Heart right ventricle (tissue), 16 donors: Measurements from ENCODE around the gene DFFB. TPM values are rescaled to one million over a fixed set of nuclear protein-coding genes. Genes with fewer than 3 reads are reported as not detected.

Experiments
- ATAC-seq, 8 donors: fragments of 200-7000 bp; cut with Tn5 transposase; one replicate each; pipeline ENCODE4 v1.9.1; 2020; ENCODE audit warnings: mild to moderate bottlenecking in 8 of 8, moderate library complexity in 8 of 8, moderate number of reproducible peaks in 1 of 8
- DNase-seq, 2 donors: peaks; one replicate each; pipeline ENCODE4 v3.0.0-alpha.2; 2020
- H3K27ac ChIP-seq, 10 donors: fragments of 200-600 bp; sonication (generic) in 2 of 10; one replicate each; pipeline versions ENCODE4 v1.5.0 to v1.8.0; 2020 to 2022; ENCODE audit warnings: mild to moderate bottlenecking in 3 of 10
- H3K27me3 ChIP-seq, 7 donors: fragments of 200-600 bp; one replicate each; pipeline ENCODE4 v1.8.0; 2021 to 2022; ENCODE audit warnings: mild to moderate bottlenecking in 2 of 7
- H3K36me3 ChIP-seq, 9 donors: fragments of 200-600 bp; sonication (generic) in 1 of 9; one replicate each; pipeline versions ENCODE4 v1.5.0 to v1.8.0; 2020 to 2022; ENCODE audit warnings: mild to moderate bottlenecking in 2 of 9
- H3K4me1 ChIP-seq, 9 donors: fragments of 200-600 bp; sonication (generic) in 1 of 9; one replicate each; pipeline versions ENCODE4 v1.5.0 to v1.8.0; 2020 to 2022; ENCODE audit warnings: mild to moderate bottlenecking in 4 of 9
- H3K4me3 ChIP-seq, 10 donors: fragments of 200-600 bp; sonication (generic) in 2 of 10; one replicate each; pipeline versions ENCODE4 v1.5.0 to v1.8.0; 2020 to 2022; ENCODE audit warnings: mild to moderate bottlenecking in 7 of 10, moderate library complexity in 2 of 10
- H3K9me3 ChIP-seq, 11 donors: fragments of 200-600 bp in 10 of 11; sonication (generic) in 2 of 11; one replicate each; pipeline versions ENCODE4 v1.5.0 to v1.8.0; 2013 to 2022; ENCODE audit warnings: mild to moderate bottlenecking in 2 of 11, control low read depth in 1 of 11, moderate library complexity in 1 of 11
- CTCF ChIP-seq, 9 donors: fragments of 200-600 bp; sonication (generic) in 2 of 9; IDR thresholded peaks; one replicate each; pipeline versions ENCODE4 v1.5.0 to v1.8.0; 2021 to 2022; ENCODE audit warnings: antibody characterized with exemption in 9 of 9, mild to moderate bottlenecking in 5 of 9, moderate library complexity in 1 of 9
- WGBS, 2 donors: extraction: QIAGEN DNeasy Blood & Tissue Kit; methylation state at CpG; one replicate each; pipeline ENCODE4 v1.1.7; 2013; ENCODE audit warnings: inconsistent platforms in 1 of 2; 5-methylcytosine and 5-hydroxymethylcytosine counted together
- intact Hi-C, 10 donors: fragments of 100-400 bp; cut with DNase I; formaldehyde crosslinking; loops; one replicate each; pipeline versions ENCODE4 v1.11.1 to v1.14.2; 2022
- polyA plus RNA-seq, 2 donors: library from polyadenylated mRNA; stranded (reverse); fragments of 200-250 nt; gene quantifications; one replicate each; pipeline ENCODE4 v1.2.3, GENCODE V29; 2013
- total RNA-seq, 10 donors: library from RNA; stranded (reverse); fragmentation: NEBNext Ultra II Directional in 3 of 10; extraction: Animal tissue kit (Norgen Biotek cat#: 25700) in 3 of 10; gene quantifications; one replicate each; pipeline versions ENCODE4 v1.2.1 to v1.2.4, GENCODE V29; 2021 to 2023
- donor health status: Arrhythmogenic right ventricular cardiomyopathy.
- donor health status: ischemic (EF 13 %, LVEDD 7.1; RV severe dilation, severe dysfunction).
- donor health status: healthy with polysubstance abuse.
- donor health status: DM: no; HTN: yes; CAD: no.
- donor health status: DM: no; HTN: no; CAD: no.
- donor health status: ischemic (EF 25% LVEDD 6.9; RV normal size, moderate dysfunction).
- donor health status: ischemic (EF 25% LVEDD 5.7; RV mildly dilated, moderate dysfunction).
- donor health status: healthy.
- donor health status: DM: yes; HTN: yes; CAD: no.
- donor health status: Ischemic cardiomyopathy.
- donor health status: ischemic (EF 35%, LVEDD 5.7; RV mildly dilated, moderate dysfunction).
- donor health status: nonischemic (EF 11% LVEDD 7.7; RV severe dilation, severe dysfunction).
- donor health status: DM: yes; HTN: yes; CAD: no.
- donor health status: PGD.
- donor health status: ischemic (EF 29% LVEDD 5.4; RV normal size, mild dysfunction).
- donor health status: nonischemic (EF 23%, LVEDD 6.1; RV moderate dilation, normal function).

Gene DFFB
- total and polyA plus RNA-seq, 12 donors, result 1.2 to 7.9 (median 2.3) TPM

DNA sequence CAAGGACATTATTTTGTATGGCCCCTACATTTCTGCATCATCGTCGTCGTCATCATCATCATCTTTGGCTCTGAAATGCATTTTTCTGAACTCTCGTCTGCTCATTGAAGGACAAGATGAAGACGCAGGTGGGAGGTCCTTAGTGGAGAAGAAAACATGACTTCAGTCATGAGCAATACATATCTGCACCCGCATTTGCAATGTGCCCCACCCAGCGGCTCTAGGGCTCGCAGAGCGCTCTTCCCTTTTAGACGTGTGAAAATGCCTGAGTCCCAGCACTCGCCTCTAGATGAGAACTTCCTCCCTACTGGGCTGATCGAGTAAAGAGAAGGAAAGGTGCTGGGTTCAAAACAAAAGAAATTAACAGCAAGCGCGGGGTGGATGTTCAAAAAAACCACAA, 32.7 kb downstream of the DFFB start:
- Histone ChIP-seq H3K27ac (peak overlapping the region in 1 of 10 donors; percentile 70), H3K9me3 (no peaks in the 10 kb centered on the region), H3K36me3 (peaks cover 0 to 76% (median 34%) of the 10 kb centered on the region in 9 donors), H3K27me3 (no peaks in the 10 kb centered on the region), H3K4me3 (no peak overlapping the region), H3K4me1 (peaks cover 0 to 22% (median 6%) of the 10 kb centered on the region in 9 donors)
- WGBS, 2 donors, result 93 to 96% methylated on average over 14 of the region's 14 CpGs
- no peak for TF ChIP-seq CTCF (IDR thresholded peaks at IDR 0.05)
- DNase-seq, result no peak
- intact Hi-C loops, result no loop called here
- ATAC-seq, result no peak

GRCh38 chr1:3890389-3891328, 33.4 kb downstream of the DFFB start:
- Histone ChIP-seq H3K27ac (peak overlapping the region in 1 of 10 donors; percentile 70), H3K4me1 (peaks cover 0 to 22% (median 6%) of the 10 kb centered on the region in 9 donors), H3K9me3 (no peaks in the 10 kb centered on the region), H3K4me3 (peak overlapping the region in 1 of 10 donors; percentile 18), H3K27me3 (no peaks in the 10 kb centered on the region), H3K36me3 (peaks cover 0 to 76% (median 32%) of the 10 kb centered on the region in 9 donors)
- intact Hi-C loops, result no loop called here
- 81 to 84% methylated on average over 26 of the region's 26 CpGs for WGBS, 2 donors
- TF ChIP-seq CTCF (IDR thresholded peaks at IDR 0.05), result no peak
- DNase-seq (no peak), ATAC-seq (peak in 1 of 8 donors; percentile 26)

GRCh38 chr1:3891329-3891865, 34.1 kb downstream of the DFFB start:
- Histone ChIP-seq H3K27me3 (no peaks in the 10 kb centered on the region), H3K36me3 (peaks cover 0 to 74% (median 26%) of the 10 kb centered on the region in 9 donors), H3K4me1 (peaks cover 0 to 22% (median 6%) of the 10 kb centered on the region in 9 donors), H3K4me3 (peak overlapping the region in 1 of 10 donors; percentile 18), H3K27ac (peak overlapping the region in 1 of 10 donors; percentile 70), H3K9me3 (no peaks in the 10 kb centered on the region)
- ATAC-seq (no peak), DNase-seq (no peak)
- no peak for TF ChIP-seq CTCF (IDR thresholded peaks at IDR 0.05)
- 90 to 92% methylated on average over 17 of the region's 17 CpGs for WGBS, 2 donors
- intact Hi-C loops, result no loop called here

DNA sequence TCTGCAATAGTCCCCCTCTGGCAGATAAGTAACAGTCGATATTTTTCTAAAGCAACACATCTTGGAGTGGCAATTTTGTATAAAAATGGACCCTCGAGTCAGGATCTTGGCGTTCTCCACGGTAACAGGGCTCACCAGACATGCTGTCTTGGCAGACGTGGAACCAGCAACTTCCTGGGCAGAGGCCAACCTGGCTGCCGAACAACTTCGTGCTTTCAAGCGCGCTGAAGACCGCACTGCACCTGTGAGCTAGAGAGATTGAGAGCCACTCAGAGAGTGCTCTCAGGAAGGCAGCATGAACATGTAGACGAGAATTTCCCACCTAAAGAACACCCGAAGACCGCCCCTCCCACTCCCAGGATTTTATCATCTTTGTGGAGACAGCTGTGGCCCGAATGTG, 35.5 kb downstream of the DFFB start:
- peak in 3 of 8 donors; percentile 45 to 60 (median 57) for ATAC-seq
- TF ChIP-seq CTCF (IDR thresholded peaks at IDR 0.05), result no peak
- H3K9me3 ChIP-seq, result peaks cover 0 to 8% (median 4%) of the 10 kb centered on the region in 11 donors
- intact Hi-C loops, result no loop called here
- peak in 1 of 2 donors; percentile 50 for DNase-seq
- no peak overlapping the region for H3K27ac ChIP-seq
- H3K36me3 ChIP-seq, result peaks cover 0 to 61% (median 25%) of the 10 kb centered on the region in 9 donors
- H3K4me3 ChIP-seq, result no peak overlapping the region
- H3K4me1 ChIP-seq, result peaks cover 0 to 22% (median 6%) of the 10 kb centered on the region in 9 donors
- H3K27me3 ChIP-seq, result no peaks in the 10 kb centered on the region
- WGBS, 2 donors, result 61 to 64% methylated on average over 14 of the region's 14 CpGs
